Right atrium auricular region (tissue), 2 donors: ENCODE results near the gene LRRC32. TPM values are rescaled to one million over a fixed set of nuclear protein-coding genes. Genes with fewer than 3 reads are reported as not detected.
"Not testable (repeated sequence)": the region's sequence is repeated elsewhere in the genome, so short reads cannot be mapped to it uniquely, and the experiment has no call there.

ENCODE experiments used
- DNase-seq: peaks from one replicate; pipeline ENCODE4 v3.0.0-alpha.2; 2019; ENCODE audit warnings: low spot score
- H3K27ac ChIP-seq, 2 donors: fragments of 200-600 bp; sonication (generic); 1 replicate in 1 of 2; 2 replicates in 1 of 2; pipeline ENCODE4 v1.5.1; 2016 to 2019
- H3K27me3 ChIP-seq, 2 donors: fragments of 200-600 bp; sonication (generic); one replicate each; pipeline versions ENCODE4 v1.5.1 to v1.6.0; 2017 to 2019
- H3K36me3 ChIP-seq: fragments of 200-600 bp; sonication (generic); one replicate; pipeline ENCODE4 v1.5.1; 2016
- H3K4me1 ChIP-seq, 2 donors: fragments of 200-600 bp; sonication (generic); one replicate each; pipeline versions ENCODE4 v1.5.1 to v1.6.0; 2017 to 2019
- H3K4me3 ChIP-seq, 2 donors: fragments of 200-600 bp; sonication (generic); 1 replicate in 1 of 2; 2 replicates in 1 of 2; pipeline ENCODE4 v1.5.1; 2017 to 2019; ENCODE audit warnings: mild to moderate bottlenecking in 1 of 2, moderate library complexity in 1 of 2
- H3K9me3 ChIP-seq, 2 donors: fragments of 200-600 bp; sonication (generic); one replicate each; pipeline ENCODE4 v1.5.1; 2019
- total RNA-seq, 2 donors: library from RNA; depleted of rRNA; stranded (reverse); fragments of >200 nt; gene quantifications; one replicate each; pipeline ENCODE4 v1.1.0, GENCODE V29; 2016
- TF ChIP-seq, protein P1 (sequence below), 2 donors: fragments of 200-600 bp; sonication (generic); IDR thresholded peaks; one replicate each; pipeline ENCODE4 v1.5.1; 2019; ENCODE audit warnings: antibody characterized with exemption in 2 of 2

LRRC32 gene
- total RNA-seq, 2 donors from 2014 or later, result 37.9 to 56.0 TPM

DNA sequence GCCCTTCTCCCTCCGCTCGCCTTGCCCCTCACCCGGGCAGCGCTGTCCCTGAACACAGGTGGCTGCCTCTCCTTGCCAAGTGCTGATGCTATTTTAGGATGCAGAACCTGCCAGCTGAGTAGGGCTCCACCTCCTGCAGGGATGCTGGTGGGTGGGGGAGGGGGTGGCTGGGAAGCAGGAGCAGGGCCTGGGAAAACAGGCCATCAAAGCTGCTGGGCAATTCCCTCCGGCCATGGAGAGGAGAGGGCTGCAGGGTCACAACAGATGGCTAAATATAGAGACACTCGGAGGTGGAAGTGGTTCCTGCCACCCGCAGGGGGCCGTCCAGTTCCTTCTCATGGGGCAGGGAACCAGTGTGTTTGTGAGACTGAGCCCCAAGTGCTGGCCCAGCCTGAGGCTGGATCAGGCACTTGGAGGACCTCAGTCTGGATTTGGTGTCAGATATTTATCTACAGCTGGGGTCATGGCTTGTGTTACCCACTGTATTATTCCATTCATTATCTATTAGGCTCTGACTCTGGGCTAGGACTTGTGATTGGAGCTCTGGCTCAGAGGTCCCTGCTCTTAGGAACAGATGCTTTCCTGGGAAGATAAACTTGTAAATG is 59.6 kb downstream of the LRRC32 start:
- TF ChIP-seq, protein P1, sequence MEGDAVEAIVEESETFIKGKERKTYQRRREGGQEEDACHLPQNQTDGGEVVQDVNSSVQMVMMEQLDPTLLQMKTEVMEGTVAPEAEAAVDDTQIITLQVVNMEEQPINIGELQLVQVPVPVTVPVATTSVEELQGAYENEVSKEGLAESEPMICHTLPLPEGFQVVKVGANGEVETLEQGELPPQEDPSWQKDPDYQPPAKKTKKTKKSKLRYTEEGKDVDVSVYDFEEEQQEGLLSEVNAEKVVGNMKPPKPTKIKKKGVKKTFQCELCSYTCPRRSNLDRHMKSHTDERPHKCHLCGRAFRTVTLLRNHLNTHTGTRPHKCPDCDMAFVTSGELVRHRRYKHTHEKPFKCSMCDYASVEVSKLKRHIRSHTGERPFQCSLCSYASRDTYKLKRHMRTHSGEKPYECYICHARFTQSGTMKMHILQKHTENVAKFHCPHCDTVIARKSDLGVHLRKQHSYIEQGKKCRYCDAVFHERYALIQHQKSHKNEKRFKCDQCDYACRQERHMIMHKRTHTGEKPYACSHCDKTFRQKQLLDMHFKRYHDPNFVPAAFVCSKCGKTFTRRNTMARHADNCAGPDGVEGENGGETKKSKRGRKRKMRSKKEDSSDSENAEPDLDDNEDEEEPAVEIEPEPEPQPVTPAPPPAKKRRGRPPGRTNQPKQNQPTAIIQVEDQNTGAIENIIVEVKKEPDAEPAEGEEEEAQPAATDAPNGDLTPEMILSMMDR (IDR thresholded peaks at IDR 0.05), result peak in 1 of 2 donors; percentile 41
- Histone ChIP-seq H3K9me3 (no peaks in the 10 kb centered on the region), H3K4me3 (no peak overlapping the region), H3K36me3 (no peaks in the 10 kb centered on the region), H3K27ac (peak overlapping the region; percentile 12 to 32), H3K4me1 (peaks cover 0 to 44% of the 10 kb centered on the region in 2 donors), H3K27me3 (no peaks in the 10 kb centered on the region)
- DNase-seq, result no peak

DNA sequence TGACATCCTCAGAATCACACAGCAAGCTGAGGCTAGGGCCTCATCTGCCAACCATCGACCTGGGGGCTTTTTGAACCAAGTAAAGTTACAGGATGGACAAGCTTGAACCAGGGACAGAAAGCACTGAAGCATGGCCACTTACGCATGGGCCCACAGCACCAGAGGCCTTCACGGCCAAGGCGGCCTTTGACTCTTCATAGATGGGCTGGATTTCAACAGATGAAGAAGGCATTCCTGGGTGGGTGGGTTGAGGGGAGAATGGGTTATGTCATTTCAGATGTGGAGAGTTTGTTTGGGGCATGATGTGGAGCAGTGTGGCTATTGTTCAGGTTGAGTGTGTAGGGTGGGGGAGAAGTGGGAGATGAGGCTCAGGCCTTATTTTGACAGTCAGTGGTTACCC is 60.2 kb downstream of the LRRC32 start:
- Histone ChIP-seq H3K27me3 (no peaks in the 10 kb centered on the region), H3K4me1 (peaks cover 0 to 44% of the 10 kb centered on the region in 2 donors), H3K4me3 (no peak overlapping the region), H3K9me3 (no peaks in the 10 kb centered on the region), H3K36me3 (no peaks in the 10 kb centered on the region), H3K27ac (peak overlapping the region in 1 of 2 donors; percentile 32)
- TF ChIP-seq, protein P1 (IDR thresholded peaks at IDR 0.05), result no peak
- DNase-seq, result no peak

DNA sequence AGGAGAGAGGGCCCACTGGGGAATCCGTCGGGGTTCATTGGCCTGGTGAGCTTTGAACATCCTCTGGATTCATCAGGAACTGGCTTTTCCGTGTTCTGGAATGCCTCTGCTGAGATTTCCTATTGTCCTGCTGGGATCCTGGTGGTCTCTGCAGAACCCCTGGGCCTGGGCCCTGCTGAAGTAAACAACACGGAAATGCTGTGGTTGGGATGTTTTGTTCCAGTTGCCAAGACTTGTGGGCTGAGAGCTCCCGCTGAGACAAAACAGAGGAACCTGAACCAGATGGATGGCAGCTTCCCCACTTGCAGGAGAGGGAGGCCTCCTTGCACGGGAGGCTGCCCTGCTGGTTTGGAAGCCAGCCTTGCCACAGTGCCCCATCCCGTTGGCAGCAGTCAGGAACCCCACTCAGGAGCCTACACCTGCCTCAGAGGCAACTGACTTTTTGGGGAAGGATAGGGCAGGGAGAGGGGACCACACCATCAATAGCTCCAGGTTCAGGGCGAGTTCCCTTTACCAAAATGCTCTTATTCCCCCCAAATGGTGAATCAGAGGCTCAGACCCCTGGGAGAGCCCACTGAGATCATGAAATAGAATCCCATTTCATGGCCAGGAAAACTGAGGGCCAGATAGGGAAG is 60.7 kb downstream of the LRRC32 start:
- no peaks in the 10 kb centered on the region for H3K27me3 ChIP-seq
- no peak overlapping the region for H3K4me3 ChIP-seq
- no peaks in the 10 kb centered on the region for H3K9me3 ChIP-seq
- H3K36me3 ChIP-seq, result no peaks in the 10 kb centered on the region
- H3K4me1 ChIP-seq, result peaks cover 0 to 44% of the 10 kb centered on the region in 2 donors
- H3K27ac ChIP-seq, result peak overlapping the region in 1 of 2 donors; percentile 32
- TF ChIP-seq, protein P1 (IDR thresholded peaks at IDR 0.05), result no peak
- peak; percentile 42 for DNase-seq

DNA sequence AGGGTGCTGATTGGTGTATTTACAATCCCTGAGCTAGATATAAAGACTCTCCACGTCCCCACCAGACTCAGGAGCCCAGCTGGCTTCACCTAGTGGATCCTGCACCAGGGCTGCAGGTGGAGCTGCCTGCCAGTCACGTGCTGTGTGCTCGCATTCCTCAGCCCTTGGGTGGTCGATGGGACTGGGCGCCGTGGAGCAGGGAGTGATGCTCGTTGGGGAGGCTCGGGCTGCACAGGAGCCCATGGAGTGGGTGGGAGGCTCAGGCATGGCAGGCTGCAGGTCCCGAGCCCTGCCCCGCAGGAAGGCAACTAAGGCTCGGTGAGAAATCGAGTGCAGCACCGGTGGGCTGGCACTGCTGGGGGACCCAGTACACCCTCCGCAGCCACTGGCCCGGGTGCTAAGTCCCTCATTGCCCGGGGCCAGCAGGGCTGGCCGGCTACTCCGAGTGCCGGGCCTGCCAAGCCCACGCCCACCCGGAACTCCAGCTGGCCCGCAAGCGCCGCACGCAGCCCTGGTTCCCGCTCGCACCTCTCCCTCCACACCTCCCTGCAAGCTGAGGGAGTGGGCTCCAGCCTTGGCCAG is 61.6 kb downstream of the LRRC32 start:
- H3K4me3 ChIP-seq, result not testable (repeated sequence)
- peak; percentile 28 for DNase-seq

DNA sequence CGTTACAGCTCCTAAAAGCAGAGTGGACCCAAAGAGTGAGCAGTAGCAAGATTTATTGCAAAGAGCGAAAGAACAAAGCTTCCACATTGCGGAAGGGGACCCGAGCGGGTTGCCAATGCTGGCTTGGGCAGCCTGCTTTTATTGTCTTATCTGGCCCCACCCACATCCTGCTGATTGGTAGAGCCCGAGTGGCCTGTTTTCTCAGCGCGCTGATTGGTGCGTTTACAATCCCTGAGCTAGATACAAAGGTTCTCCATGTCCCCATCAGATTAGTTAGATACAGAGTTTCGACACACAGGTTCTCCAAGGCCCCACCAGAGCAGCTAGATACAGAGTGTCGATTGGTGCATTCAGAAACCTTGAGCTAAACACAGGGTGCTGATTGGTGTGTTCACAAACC is 62.3 kb downstream of the LRRC32 start:
- DNase-seq, H3K27ac ChIP-seq: not testable (repeated sequence)
- H3K4me1 ChIP-seq, result peaks cover 0 to 49% of the 10 kb centered on the region in 2 donors

More for the DNA sequence above, 61.6 kb downstream of the LRRC32 start:
- H3K27me3 ChIP-seq, H3K27ac ChIP-seq, H3K9me3 ChIP-seq, H3K36me3 ChIP-seq: not testable (repeated sequence)
- H3K4me1 ChIP-seq, result peaks cover 0 to 44% of the 10 kb centered on the region in 2 donors

More for the DNA sequence above, 62.3 kb downstream of the LRRC32 start:
- H3K4me3 ChIP-seq, H3K9me3 ChIP-seq, H3K36me3 ChIP-seq, H3K27me3 ChIP-seq: not testable (repeated sequence)

Other genes starting within 250 kb of the LRRC32 start
- 10 to 100 TPM; 31.4 to 35.9 TPM for gene EMSY, start 225.7 kb downstream of the LRRC32 start, total RNA-seq
- gene TSKU, start 112.6 kb upstream of the LRRC32 start, total RNA-seq, result 10 to 100 TPM; 18.7 to 46.6 TPM
- gene ACER3, start 190.2 kb upstream of the LRRC32 start, total RNA-seq, result 10 to 100 TPM in 1 of 2 donors, 1 to 10 TPM in 1; 6.4 to 11.3 TPM